Inflammatory macrophage (primary cell): Measurements from ENCODE around the gene EFCC1.

Experiments
- DNase-seq, 2 donors: peaks; one replicate each; pipeline ENCODE4 v3.0.0-alpha.2; 2020 to 2022

Gene EFCC1

GRCh38 chr3:128994581-128995546 is 6.2 kb upstream of the EFCC1 start:
- no peak for DNase-seq

- no peak for DNase-seq
Measured at GRCh38 chr3:128995737-128996136, 5.4 kb upstream of the EFCC1 start.

GRCh38 chr3:128996200-128996599 is 4.9 kb upstream of the EFCC1 start:
- DNase-seq = peak in 1 of 2 donors; percentile 47

GRCh38 chr3:128996726-128997125 is 4.4 kb upstream of the EFCC1 start:
- peak; percentile 40 to 78 for DNase-seq

GRCh38 chr3:128997486-128998133 is 3.5 kb upstream of the EFCC1 start:
- no peak for DNase-seq

GRCh38 chr3:128998561-128998960 is 2.5 kb upstream of the EFCC1 start:
- no peak for DNase-seq

- DNase-seq = no peak
Measured at GRCh38 chr3:128999102-128999501, 2.0 kb upstream of the EFCC1 start.

GRCh38 chr3:129000742-129001100 is 383 bp upstream of the EFCC1 start:
- no peak for DNase-seq

- DNase-seq = no peak
Measured at GRCh38 chr3:129001806-129002572, 885 bp downstream of the EFCC1 start.

- DNase-seq = no peak
Measured at GRCh38 chr3:129002573-129003569, 1.8 kb downstream of the EFCC1 start.

GRCh38 chr3:129003578-129004112 is 2.5 kb downstream of the EFCC1 start:
- no peak for DNase-seq

- no peak for DNase-seq
Measured at GRCh38 chr3:129004639-129005295, 3.7 kb downstream of the EFCC1 start.

- peak in 1 of 2 donors; percentile 12 for DNase-seq
Measured at GRCh38 chr3:129005526-129006303, 4.6 kb downstream of the EFCC1 start.

- DNase-seq = no peak
Measured at GRCh38 chr3:129006864-129007263, 5.8 kb downstream of the EFCC1 start.

GRCh38 chr3:129007792-129008191 is 6.7 kb downstream of the EFCC1 start:
- DNase-seq = no peak

GRCh38 chr3:129009266-129009665 is 8.2 kb downstream of the EFCC1 start:
- DNase-seq = no peak

- DNase-seq = no peak
Measured at GRCh38 chr3:129010310-129010956, 9.3 kb downstream of the EFCC1 start.

GRCh38 chr3:129013491-129013891 is 12.4 kb downstream of the EFCC1 start:
- DNase-seq = no peak

- DNase-seq = no peak
Measured at GRCh38 chr3:129014148-129014547, 13.0 kb downstream of the EFCC1 start.
